ENCODE measurements around the gene SLC35G2.

DNA sequence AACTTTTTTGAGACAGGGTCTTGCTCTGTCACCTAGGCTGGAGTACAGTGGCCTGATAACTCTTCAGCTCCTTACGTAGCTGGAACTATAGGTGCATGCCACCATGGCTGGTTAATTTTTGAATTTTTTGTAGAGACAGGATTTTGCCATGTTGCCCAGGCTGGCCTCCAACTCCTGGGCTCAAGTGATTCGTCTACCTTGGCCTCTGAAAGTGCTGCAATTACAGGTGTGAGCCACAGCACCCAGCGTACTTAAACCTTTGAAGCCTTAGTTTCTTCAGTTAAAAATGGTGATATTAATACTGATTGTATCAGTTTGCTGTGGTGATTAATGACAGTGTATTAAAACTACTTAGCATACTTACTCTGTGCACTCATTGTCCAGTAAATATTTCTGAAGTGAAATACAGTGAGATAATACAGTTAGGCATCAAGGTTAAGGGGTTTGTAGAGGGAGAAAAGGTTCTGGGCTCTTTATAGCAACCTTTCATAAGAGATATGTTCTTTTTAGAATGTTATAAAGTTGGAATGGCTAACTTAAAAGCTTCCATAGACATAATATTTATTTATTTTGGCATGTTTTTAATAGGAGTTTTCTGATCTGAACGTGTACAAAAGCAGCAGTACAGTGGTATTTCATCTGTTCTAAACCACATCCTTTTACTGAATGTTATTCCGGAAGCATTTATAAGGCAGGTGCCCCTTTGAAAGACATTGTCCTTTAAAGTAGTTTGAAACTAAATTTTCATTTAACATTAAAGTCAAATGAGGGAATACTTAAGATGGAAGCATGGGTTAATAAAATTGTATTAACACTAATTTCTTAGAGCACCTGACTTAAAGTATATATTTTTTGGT lies 66.7 kb downstream of the SLC35G2 start:
- TF ChIP-seq POLR2A (IDR thresholded peaks at IDR 0.05; ENCODE audit: low read depth, low read length) (no peak), POLR2AphosphoS5 (IDR thresholded peaks at IDR 0.05; ENCODE audit: low read depth, low read length) (no peak)

All from GM12892 (cell line).